Activated CD4-positive, CD25-positive, alpha-beta regulatory T cell (primary cell): ENCODE data around the gene KCNJ13.

Experiments used
- DNase-seq, 4 experiments: peaks; one replicate each; lab custom pipeline; 2025; lab: John Stamatoyannopoulos, UW

KCNJ13 gene

DNA sequence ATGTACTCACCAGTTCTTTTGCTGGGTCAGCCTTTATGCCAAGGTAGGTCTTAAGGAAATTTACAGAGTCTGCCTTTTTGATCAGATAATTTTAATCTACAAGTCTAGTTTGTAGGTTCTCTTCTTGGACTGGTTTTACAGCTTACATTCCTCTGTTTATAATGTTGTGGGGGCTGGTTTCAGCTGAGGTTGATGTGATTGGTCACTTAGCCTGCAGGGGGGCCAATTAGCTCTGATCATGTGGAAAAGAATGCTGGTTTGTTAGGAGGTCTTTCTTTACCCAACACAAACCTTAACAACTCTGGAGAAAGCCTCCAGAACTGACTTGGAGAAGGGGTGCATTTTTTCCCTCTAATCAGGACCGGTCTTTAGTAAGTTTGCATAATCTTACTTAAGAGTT, at the start of gene KCNJ13:
TSS of gene KCNJ13 (minus strand) at position 131 of the 400 bp plus-strand sequence. CDS start 5,203 bp downstream, outside the sequence.
- DNase-seq = no peak

DNA sequence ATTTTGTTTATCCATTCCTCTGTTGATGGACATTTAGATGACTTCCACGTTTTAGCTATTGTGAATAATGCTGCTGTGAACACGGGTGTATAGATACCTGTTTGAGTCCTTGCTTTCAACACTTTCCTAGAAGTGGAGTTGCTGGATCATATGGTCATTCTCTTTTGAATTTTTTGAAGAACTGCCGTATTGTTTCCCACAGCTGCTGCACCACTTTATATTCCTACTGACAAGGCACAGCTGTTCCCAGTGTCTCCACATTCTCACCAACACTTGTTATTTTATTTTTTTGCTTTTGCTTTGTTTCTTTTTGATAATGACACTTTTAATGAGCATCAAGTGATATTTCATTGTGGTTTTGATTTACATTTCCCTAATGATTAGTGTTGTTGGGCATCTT, 41.4 kb upstream of the KCNJ13 start:
- DNase-seq = no peak

DNA sequence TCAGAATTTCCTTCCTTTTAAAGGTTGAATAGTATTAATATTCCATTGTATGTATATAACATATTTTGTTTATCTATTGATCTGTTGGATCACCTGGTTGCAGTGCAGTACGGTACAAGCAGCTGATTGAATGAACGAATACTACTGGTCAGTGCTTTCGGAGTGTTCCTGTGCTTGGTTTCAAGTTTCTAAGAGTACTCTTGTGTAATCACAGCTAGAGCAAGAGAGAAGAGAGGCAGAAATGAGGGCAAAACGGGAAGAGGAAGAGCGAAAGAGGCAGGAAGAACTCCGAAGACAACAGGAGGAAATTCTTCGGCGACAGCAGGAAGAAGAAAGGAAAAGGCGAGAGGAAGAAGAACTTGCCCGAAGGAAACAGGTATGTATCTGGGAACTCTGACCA, 40.3 kb upstream of the KCNJ13 start:
- DNase-seq = no peak

DNA sequence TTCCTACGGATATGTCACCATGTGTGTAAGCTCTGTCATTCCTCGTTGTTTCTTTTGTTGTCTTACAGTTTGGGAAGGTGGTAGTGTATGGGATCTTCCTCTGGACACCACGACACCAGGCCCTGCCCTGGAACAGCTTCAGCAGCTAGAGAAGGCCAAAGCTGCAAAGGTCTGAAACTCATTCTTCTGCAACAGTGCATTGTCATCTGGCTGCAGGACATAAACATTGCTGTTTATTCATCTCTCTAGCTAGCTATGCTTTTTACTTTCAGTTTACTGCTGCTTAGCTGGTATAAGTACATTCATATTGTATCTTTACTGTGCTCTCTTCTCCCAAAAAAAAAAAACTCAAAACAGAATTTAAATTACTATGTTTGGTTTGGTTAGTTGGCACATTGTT, 39.2 kb upstream of the KCNJ13 start:
- no peak for DNase-seq

DNA sequence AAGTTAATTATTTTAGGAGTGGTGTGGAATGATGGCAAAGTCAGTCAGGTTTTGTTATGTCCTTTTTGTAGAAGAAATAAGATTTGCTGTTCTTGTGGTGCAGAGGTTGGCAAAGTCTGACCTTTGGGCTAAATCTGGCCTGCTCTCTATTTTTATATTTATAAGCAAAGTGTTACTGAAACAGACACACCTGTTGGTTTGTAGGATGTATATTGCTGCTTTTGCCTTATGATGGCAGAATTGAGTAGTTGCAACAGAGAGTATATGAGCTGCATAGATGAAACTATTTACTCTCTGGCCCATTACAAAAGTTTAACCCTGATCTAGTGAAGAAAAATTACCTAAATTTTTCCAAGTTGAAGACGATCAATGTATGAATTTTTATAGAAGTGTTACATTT, 34.1 kb upstream of the KCNJ13 start:
- DNase-seq = no peak

DNA sequence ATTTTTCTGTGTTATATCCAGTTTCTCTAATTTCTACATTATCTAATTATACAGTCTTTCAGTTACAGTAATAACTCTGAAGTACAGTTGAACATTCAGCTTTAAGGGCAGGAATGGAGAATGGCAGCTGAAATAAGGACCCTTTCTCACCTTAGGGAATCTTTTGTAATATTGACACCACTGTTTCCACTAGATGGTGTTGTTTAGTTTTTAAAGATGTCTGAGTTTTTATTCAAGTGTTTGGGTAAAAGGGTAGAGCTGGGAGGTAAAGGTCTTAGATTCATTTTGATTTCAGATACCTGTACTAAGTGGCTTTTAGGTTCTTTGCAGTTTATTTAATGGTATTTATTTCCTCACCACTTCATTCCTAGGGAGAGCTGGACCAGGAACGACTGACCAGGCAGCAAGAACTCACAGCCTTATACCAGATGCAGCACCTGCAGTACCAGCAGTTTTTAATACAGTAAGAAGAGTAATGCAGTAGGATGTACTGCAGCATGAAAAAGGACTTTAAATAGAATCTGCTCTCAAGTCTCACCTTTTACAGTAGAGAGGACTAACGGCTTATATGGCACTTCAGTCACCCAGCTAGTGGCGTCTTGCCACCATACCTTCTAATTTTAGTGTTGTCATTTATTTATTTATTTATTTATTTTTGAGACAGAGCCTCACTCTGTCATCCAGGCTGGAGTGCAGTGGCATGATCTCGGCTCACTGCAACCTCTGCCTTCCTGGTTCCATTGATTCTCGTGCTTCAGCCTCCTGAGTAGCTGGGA, 33.2 kb upstream of the KCNJ13 start:
- DNase-seq = no peak

DNA sequence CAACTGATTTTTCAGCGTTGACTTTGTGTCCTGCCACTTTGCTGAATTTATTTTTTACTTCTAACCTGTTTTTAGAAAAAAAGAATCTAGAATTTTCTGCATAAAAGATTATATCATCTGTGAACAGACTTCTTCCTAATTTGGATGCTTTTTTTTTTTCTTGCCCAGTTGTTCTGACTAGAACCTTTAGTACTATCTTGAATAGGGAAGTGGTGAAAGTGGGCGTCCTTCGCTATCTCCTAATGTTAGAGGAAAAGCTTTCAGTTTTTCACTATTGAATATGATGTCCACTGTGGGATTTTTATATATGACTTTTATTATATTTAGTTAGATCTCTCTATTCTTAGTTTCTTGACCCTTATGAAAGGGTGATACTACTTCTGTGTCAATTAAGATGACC, 25.7 kb upstream of the KCNJ13 start:
- DNase-seq = no peak

DNA sequence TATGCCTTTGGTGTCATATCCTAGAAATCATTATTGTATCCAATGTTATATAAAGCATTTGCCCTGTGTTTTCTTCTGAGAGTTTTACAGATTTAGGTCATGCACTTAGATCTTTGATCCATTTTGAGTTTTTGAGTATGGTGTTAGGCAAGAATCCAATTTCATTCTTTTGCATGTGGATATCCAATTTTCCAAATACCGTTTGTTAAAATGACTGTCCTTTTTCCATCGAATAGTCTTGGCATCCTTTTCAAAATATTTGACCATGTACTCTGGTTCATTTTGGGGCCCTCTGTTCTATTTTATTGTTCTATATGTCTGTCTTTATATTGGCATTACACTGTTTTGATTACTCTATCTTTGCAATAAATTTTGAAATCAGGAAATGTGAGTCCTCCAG, 23.8 kb upstream of the KCNJ13 start:
- no peak for DNase-seq

DNA sequence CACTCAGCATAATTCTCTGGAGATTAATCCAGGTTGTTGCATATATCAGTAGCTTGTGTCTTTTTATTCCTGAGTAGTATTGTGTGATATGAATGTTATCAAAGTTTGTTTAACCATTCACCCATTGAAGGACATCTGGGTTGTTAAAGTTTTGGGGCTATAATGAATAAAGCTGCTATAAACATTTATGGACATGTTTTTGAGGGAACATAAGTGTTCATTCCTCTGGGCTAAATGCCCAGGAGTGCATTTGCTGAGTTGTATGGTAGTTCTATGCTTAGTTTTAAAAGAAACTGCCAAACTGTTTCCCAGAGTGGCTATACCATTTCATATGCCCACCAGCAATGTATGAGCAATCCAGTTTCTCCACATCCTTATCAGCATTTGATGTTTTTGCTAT, 21.8 kb upstream of the KCNJ13 start:
- DNase-seq = no peak

DNA sequence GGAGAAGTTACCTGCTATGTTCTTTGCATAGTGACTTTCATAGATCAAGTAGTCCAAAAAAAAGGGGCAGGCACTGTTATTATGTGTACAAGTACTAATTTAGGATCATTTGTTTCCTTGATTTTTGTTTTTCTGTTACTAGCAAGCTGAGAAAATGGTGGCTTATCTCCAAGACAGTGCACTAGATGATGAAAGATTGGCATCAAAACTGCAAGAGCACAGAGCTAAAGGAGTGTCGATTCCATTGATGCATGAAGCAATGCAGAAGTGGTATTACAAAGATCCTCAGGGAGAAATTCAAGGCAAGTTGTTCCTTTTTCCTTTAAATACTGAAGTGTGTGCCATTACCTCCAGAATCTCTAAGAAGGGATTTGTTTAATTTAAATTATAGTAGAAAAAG, 19.6 kb upstream of the KCNJ13 start:
- DNase-seq = no peak

DNA sequence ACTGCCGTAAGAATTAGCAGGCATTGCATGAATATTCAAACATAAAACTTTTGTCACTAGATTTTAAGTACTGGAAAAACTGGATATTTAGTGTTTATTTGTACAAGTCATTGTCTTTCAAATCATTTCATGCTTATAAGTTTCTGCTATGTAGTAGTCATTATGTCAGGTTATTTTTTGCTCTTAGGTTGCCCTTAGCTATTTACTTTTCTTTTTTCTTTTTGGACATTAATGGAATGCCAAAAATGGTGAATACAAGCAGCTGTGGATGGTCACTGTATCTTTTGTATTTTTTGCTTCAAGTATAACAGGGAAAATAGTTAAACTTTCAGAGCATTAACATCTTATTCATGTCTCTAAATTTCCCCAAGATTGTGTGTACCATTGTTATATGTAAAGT, 18.6 kb upstream of the KCNJ13 start:
- DNase-seq = no peak

DNA sequence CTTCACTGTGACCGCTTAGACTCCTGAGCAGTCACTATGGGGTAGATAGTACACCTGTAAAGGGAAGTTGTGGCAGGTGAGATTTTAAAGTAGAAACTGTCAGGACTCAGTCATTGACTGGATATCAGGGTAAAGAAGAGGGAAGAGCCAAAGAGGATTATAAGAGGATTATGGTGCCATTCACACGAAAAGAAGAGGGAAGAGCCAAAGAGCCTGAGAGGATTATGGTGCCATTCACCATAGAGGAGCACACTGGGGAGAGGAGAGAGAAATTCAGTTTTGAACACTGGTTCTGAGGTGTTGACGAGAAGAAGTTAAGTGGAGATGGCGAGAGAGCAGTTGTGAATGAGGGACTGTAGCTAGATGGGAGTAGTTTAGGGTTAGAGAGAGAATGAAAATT, 16.9 kb upstream of the KCNJ13 start:
- DNase-seq = no peak

DNA sequence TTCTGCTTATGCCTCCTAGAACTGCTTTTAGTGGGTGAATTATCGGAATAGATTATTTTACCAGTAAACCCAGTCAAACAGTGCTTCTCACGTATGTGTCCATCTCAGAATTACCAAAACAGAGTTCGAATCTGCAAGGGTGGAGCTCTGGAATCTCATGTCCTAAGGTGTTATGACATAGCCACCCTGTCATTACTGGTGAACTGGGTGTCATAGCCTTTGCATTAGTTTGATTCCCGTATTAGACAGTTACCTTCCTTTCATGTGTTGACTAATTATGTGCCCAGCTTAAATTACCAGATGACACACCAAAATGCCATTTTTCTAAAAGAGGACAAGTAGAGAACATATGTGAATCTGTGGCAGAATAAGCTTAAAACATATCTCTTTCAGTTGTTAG, 15.2 kb upstream of the KCNJ13 start:
- no peak for DNase-seq

DNA sequence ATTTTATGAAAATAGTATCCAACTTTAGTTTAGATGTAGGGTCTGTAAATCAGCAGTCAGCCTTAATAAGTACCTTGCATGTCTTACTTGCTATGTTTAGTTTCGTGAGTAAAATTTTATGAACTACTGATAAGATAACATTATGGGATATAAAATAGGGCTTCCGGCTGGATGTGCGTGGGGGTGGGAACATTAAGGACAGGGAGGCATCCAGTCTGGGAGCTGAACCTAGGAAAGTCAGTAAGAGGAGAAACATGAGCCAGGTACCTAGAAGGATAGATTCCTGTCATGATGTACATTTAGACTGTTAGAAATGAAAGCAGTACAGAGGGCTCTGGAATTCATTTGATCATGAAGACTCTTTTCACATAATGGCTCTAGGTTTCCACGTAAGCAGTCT, 12.7 kb upstream of the KCNJ13 start:
- no peak for DNase-seq

DNA sequence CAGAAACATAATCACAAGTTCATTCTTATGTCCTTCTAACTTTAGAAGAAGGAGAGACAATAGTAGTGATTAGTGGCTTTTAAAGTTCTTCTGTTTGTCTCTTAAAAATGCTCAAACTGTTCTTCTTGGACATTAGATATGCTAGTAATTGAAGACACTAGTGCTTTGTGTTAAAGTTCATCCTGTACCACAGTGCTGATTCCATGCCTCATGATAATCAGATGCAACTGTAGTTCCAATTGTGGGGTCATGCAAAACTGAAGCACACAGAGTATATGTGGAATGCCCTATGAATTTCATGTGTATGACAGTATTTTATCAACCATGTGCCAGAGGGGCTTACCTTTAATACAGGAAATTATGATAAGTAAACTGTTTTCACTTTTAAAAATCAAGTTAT, 11.4 kb upstream of the KCNJ13 start:
- DNase-seq = no peak

DNA sequence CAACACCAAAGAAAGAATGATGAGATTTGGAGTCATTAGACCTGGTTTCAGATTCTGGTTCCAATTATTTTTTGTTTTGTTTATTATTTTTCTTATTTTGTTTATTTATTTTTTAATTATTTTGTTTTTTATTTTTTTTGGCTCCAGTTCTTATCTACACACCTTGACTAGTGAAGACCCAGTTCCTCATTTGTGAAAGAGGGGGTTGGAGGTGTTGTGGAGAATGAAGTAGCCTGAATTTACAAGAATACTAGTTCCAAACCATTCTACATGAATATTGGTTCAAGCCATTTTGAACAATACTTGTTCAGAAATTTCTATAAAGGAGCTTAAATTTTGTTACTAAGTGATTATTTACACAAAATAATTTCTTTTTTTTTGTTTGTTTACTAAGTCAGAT, 6.9 kb upstream of the KCNJ13 start:
- DNase-seq = no peak

DNA sequence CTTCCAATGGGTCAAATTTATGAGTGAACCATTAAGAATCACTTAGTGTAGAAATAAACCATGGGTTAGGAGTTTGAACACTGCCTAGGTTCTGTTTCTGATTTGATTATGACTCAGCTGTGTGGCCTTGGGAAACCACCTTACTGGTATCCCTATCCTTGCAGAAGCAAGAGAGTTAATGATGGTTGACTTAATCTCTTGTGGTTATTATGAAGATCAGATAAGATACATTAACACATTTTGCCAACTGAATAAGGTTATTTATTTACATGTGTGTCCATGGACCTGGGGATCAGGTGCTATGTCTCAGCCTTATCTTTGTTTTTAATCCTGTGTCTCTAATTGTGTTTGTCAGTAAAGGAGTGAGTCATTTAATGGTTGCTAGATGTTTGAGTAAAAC, 5.4 kb upstream of the KCNJ13 start:
- no peak for DNase-seq

DNA sequence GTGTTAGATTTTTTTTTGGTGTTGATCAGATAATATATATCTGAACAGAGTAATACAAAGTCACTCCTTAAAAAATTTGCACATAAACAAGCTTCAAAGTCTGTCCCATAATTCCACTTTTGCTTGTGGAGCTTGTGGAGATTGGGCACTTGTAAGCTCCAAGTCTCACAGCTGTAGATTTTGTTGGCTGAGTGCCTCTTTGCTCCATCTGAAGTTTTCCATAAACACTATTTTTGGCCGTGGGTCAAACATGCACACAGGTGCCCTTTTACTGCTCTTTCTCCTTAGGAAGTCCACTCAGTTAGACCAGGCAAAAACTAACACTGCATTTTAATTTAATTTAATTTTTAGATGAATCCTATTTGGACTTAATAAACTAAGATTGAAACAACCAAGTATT, 3.6 kb upstream of the KCNJ13 start:
- no peak for DNase-seq

DNA sequence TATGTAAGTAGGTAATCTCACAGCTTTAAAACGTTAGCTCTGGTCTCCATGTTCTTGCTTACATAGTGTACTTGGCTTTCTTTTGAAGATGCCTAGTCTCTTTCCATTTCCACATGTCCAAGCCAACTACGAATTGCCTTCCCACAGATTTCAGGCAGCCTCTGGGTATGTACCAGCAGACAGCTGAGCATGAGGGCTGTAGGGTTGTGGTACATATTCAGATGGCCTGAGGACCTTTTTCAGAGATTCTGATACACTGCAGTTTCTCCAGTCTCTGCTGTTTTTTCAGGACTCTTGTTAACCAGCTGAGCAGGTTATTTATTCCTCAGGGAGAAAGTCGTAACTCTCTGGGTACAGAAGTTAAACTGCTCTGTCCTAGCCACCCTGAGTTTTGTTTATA, 3.1 kb upstream of the KCNJ13 start:
- DNase-seq = no peak

DNA sequence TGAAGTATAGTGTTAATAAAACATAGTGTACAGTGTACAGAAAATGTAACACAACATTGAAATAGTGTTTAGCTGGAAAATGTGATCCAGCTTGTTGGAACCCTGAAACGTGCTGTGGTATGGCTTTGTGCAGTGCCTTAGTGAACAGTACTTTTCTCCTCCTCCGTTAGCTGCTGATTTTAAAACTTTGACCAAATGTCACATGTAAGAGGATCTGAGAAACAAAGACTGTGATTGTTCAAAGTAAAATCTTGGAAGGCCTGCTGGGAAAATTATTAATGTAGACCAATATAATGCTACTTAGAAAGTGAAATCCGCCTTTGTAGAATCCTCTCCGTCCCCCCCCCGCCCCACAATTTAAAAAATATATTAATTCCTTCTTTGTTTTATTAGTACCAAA, 911 bp upstream of the KCNJ13 start:
- no peak for DNase-seq

DNA sequence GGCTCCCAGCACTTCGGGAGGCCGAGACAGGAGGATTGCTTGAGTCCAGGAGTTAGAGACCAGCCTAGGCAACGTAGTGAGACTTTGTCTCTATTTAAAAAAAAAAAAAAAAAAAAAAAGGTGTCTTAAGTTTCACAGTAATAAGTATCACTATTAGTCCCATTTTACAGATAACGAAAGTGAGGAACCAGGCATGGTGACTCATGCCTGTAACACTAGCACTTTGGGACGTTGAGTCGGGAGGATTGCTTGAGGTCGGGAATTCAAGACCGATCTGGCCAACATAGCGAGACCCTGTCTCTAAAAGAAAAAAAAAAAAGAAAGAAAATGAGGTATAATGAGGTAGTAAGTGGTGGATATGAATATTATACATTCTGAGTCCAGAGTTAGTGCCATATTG, 2.5 kb downstream of the KCNJ13 start:
- no peak for DNase-seq

DNA sequence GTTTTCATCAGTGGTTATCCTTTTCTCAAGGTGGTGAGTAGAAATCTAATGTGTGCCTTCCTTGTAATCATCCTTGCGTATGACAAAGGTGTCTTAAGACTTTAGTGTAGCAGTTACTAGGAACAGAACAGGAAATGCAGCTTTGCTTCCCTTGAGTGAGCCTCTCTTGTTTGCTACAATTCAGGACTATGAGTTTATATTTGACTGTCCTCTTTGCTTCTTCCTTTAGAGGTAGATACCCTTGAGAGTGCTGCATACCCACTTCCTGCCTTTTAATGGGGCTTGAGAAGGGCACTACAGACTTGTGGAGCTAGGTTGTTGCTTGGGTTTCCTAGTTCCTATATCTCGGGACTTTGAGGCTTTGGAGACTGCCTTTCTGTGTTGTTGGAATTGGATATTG, 3.8 kb downstream of the KCNJ13 start:
- no peak for DNase-seq

DNA sequence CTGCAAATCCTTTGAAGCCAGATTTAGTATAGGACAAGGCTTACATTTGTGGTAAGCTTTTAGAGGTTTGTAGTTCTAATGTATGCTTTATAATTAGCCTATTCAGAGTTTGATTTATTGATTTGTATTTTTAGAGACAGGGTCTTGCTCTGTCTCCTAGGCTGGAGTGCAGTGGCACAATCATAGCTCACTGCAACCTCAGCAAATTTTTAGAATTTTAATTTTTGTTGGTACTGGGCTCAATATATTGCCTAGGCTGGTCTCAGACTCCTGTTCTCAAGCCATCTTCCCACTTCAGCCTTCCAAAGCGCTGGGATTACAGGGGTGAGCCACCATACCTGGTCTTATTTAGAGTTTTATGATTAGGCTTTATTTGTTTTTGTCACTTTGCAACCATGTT, 4.5 kb downstream of the KCNJ13 start:
- DNase-seq = no peak

DNA sequence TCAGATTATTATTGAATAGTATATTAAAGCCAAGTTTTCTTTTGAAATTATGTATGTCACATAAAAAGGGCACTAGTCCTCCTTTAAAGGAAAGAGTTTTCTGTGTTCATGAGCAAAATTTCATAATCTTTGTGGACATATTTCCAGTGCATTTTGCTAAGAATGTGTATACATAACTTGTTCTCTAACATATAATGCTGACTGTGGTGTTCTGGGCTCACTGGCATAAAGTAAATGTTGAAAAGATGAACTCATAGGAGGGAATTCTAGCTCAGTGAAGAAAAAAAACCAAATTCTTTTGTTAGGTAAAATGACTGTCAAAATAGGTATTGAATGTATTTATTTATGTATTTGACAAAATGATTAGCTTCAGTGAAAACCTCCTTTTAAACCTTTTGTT, 6.2 kb downstream of the KCNJ13 start:
- no peak for DNase-seq

DNA sequence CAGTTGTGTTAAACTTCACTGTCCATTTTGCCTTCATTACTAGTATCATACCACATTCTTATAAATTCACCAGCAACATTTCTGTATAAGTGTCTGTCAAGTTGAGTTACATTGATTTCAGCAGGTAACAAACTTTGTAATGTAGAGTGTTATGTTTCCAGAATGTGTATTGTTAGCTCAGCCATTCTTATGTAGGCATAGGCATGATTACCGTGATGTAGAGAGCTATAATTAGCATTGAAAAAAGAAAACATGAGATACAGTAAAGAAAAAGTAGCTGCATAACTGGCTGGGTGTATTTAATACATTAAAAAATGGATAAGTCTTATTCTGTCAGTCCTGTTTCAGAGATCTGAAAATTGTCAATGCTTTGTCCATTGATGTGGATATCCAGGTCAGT, 8.5 kb downstream of the KCNJ13 start:
- no peak for DNase-seq
